CMK (cell line): ENCODE data around the gene RBCK1.
"Not testable (repeated sequence)": the region's sequence is repeated elsewhere in the genome, so short reads cannot be mapped to it uniquely, and the experiment has no call there.

Experiments used
- DNase-seq: peaks from one replicate; pipeline ENCODE4 v3.0.0-alpha.2; 2010; ENCODE audit warnings: low read depth

Gene RBCK1

GRCh38 chr20:376089-376488, 32.0 kb upstream of the RBCK1 start:
- DNase-seq = no peak

GRCh38 chr20:376750-377149, 31.3 kb upstream of the RBCK1 start:
- DNase-seq = no peak

GRCh38 chr20:377578-377977, 30.5 kb upstream of the RBCK1 start:
- DNase-seq = not testable (repeated sequence)

GRCh38 chr20:378961-379336, 29.1 kb upstream of the RBCK1 start:
- no peak for DNase-seq

GRCh38 chr20:380763-381580, 27.1 kb upstream of the RBCK1 start:
- no peak for DNase-seq

- DNase-seq = no peak
Measured at GRCh38 chr20:381581-382290, 26.4 kb upstream of the RBCK1 start.

- no peak for DNase-seq
Measured at GRCh38 chr20:382291-383115, 25.6 kb upstream of the RBCK1 start.

GRCh38 chr20:383889-384288, 24.2 kb upstream of the RBCK1 start:
- DNase-seq = no peak

- DNase-seq = no peak
Measured at GRCh38 chr20:384723-385122, 23.4 kb upstream of the RBCK1 start.

GRCh38 chr20:385448-385847, 22.7 kb upstream of the RBCK1 start:
- no peak for DNase-seq

GRCh38 chr20:386634-387033, 21.5 kb upstream of the RBCK1 start:
- not testable (repeated sequence) for DNase-seq

- no peak for DNase-seq
Measured at GRCh38 chr20:387520-387919, 20.6 kb upstream of the RBCK1 start.

- DNase-seq = no peak
Measured at GRCh38 chr20:388034-388994, 19.8 kb upstream of the RBCK1 start.

- no peak for DNase-seq
Measured at GRCh38 chr20:389220-389619, 18.9 kb upstream of the RBCK1 start.

- DNase-seq = no peak
Measured at GRCh38 chr20:391041-391711, 16.9 kb upstream of the RBCK1 start.

GRCh38 chr20:393296-393695, 14.8 kb upstream of the RBCK1 start:
- not testable (repeated sequence) for DNase-seq

- DNase-seq = no peak
Measured at GRCh38 chr20:396252-396618, 11.9 kb upstream of the RBCK1 start.

- no peak for DNase-seq
Measured at GRCh38 chr20:396619-397431, 11.3 kb upstream of the RBCK1 start.

GRCh38 chr20:397432-398237, 10.5 kb upstream of the RBCK1 start:
- no peak for DNase-seq
